Hepatocyte (in vitro differentiated cells): Measurements from ENCODE around the gene SPATS2.

Experiments
- EZH2 ChIP-seq: fragments of 200-600 bp; sonication (generic); IDR thresholded peaks from 2 replicates; pipeline ENCODE4 v1.6.1; 2016; ENCODE audit warnings: antibody characterized with exemption, mild to moderate bottlenecking, borderline replicate concordance
- EZH2phosphoT487 ChIP-seq: fragments of 200-600 bp; sonication (generic); IDR thresholded peaks from one replicate; pipeline ENCODE4 v1.6.1; 2018; ENCODE audit warnings: antibody characterized with exemption, mild to moderate bottlenecking, low read depth, moderate library complexity; ENCODE audit not compliant: unreplicated experiment, severe bottlenecking
- TF ChIP-seq, protein P1 (sequence below): fragments of 200-600 bp; sonication (generic); IDR thresholded peaks from 2 replicates; pipeline ENCODE4 v1.5.1; 2016; ENCODE audit warnings: antibody characterized with exemption, mild to moderate bottlenecking; ENCODE audit not compliant: poor library complexity

- TF ChIP-seq, protein P1, sequence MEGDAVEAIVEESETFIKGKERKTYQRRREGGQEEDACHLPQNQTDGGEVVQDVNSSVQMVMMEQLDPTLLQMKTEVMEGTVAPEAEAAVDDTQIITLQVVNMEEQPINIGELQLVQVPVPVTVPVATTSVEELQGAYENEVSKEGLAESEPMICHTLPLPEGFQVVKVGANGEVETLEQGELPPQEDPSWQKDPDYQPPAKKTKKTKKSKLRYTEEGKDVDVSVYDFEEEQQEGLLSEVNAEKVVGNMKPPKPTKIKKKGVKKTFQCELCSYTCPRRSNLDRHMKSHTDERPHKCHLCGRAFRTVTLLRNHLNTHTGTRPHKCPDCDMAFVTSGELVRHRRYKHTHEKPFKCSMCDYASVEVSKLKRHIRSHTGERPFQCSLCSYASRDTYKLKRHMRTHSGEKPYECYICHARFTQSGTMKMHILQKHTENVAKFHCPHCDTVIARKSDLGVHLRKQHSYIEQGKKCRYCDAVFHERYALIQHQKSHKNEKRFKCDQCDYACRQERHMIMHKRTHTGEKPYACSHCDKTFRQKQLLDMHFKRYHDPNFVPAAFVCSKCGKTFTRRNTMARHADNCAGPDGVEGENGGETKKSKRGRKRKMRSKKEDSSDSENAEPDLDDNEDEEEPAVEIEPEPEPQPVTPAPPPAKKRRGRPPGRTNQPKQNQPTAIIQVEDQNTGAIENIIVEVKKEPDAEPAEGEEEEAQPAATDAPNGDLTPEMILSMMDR = no peak
- TF ChIP-seq EZH2 = no peak
- TF ChIP-seq EZH2phosphoT487 = no peak
These were observed 45.7 kb downstream of the SPATS2 start for GRCh38 chr12:49413010-49413409.
